K562 (cell line): ENCODE measurements around the gene EIF5B. TPM values are rescaled to one million over a fixed set of nuclear protein-coding genes. Genes with fewer than 3 reads are reported as not detected.

Experiments used
- ATAC-seq: fragments of 200-7000 bp; cut with Tn5 transposase; 3 replicates; pipeline ENCODE4 v1.9.1; 2020; ENCODE audit warnings: moderate library complexity
- BruUV-seq: library from RNA; stranded (reverse); fragments of 400-500 nt; replicated peaks from 2 replicates; lab custom pipeline; 2021; lab: Mats Ljungman, UMichigan
- CTCF ChIA-PET: fragments of 300-600 bp; formaldehyde crosslinking; extraction: SDS; loops from one replicate; lab custom pipeline; 2021; ENCODE audit warnings: low intra/inter-chr PET ratio; lab: Yijun Ruan, JAX
- POLR2A ChIA-PET: fragments of 300-600, 350-650 bp; sonication (Branson Sonifier 250); formaldehyde crosslinking; extraction: SDS; loops from one replicate; lab custom pipeline; 2021; ENCODE audit warnings: antibody characterized with exemption, inconsistent platforms; lab: Yijun Ruan, JAX
- DNase-seq, 4 experiments: peaks; one replicate each; pipeline versions ENCODE4 v3.0.0 to v3.0.0-alpha.2; 2011 to 2018; ENCODE audit warnings: low spot score in 3 of 4, mixed read lengths in 3 of 4; ENCODE audit errors: extremely low read depth in 1 of 4
- FAIRE-seq: peaks from 2 replicates; lab custom pipeline; 2011; peaks lifted over from hg19 to GRCh38; lab: Jason Lieb, UNC
- H2AFZ ChIP-seq: 2 replicates; pipeline ENCODE4 v1.6.0; 2011; ENCODE audit warnings: low read depth, low read length, control low read depth, inconsistent platforms
- H3K27ac ChIP-seq: fragments of 200-600 bp; 3 replicates; pipeline ENCODE4 v1.8.0; 2011; ENCODE audit warnings: low read depth, mild to moderate bottlenecking, control low read depth, inconsistent platforms, low read length, moderate library complexity, mixed read lengths; ENCODE audit errors: extremely low read depth
- H3K27me3 ChIP-seq, 2 experiments: fragments of 300-600 bp in 1 of 2; 2 replicates in 1 of 2; 3 replicates in 1 of 2; pipeline versions ENCODE4 v1.6.0 to v1.8.0; 2011; ENCODE audit warnings: inconsistent platforms in 2 of 2, low read length in 2 of 2, mild to moderate bottlenecking in 1 of 2, mixed read lengths in 1 of 2, moderate library complexity in 1 of 2; ENCODE audit not compliant: control insufficient read depth in 2 of 2, insufficient read depth in 2 of 2
- H3K36me3 ChIP-seq: fragments of 300-600 bp; 3 replicates; pipeline ENCODE4 v1.8.0; 2011; ENCODE audit warnings: mild to moderate bottlenecking, low read length, inconsistent platforms; ENCODE audit not compliant: control insufficient read depth, insufficient read depth
- H3K4me1 ChIP-seq, 2 experiments: fragments of 200-600 bp in 1 of 2; replicated peaks in 1 of 2; 2 replicates in 1 of 2; 3 replicates in 1 of 2; pipeline versions ENCODE4 v1.5.1 to v1.8.0; 2011; ENCODE audit warnings: inconsistent platforms in 2 of 2, low read length in 2 of 2, mild to moderate bottlenecking in 1 of 2, mixed read lengths in 1 of 2, moderate library complexity in 1 of 2; ENCODE audit not compliant: control insufficient read depth in 2 of 2, insufficient read depth in 2 of 2
- H3K4me2 ChIP-seq: 2 replicates; pipeline ENCODE4 v1.6.1; 2011; ENCODE audit warnings: low read length, control low read depth, inconsistent platforms, mixed read lengths; ENCODE audit not compliant: insufficient read depth
- H3K4me3 ChIP-seq: fragments of 200-600 bp; sonication (generic), shearing (Covaris generic); 2 replicates; pipeline ENCODE4 v1.5.1; 2016; ENCODE audit warnings: control low read depth, inconsistent platforms
- H3K79me2 ChIP-seq: fragments of 200-600 bp; 3 replicates; pipeline ENCODE4 v1.8.0; 2011; ENCODE audit warnings: low read length, inconsistent platforms; ENCODE audit not compliant: control insufficient read depth, insufficient read depth
- H3K9ac ChIP-seq, 2 experiments: 2 replicates each; pipeline versions ENCODE4 v1.6.0 to v1.6.1; 2011; ENCODE audit warnings: low read depth in 2 of 2, low read length in 2 of 2, control low read depth in 1 of 2, inconsistent platforms in 1 of 2, mild to moderate bottlenecking in 1 of 2, mixed read lengths in 1 of 2; ENCODE audit not compliant: insufficient read depth in 1 of 2
- H3K9me1 ChIP-seq: one replicate; pipeline ENCODE4 v1.6.0; 2011; ENCODE audit warnings: inconsistent platforms, mild to moderate bottlenecking, low read length, moderate library complexity; ENCODE audit not compliant: control insufficient read depth, insufficient read depth
- H3K9me3 ChIP-seq: replicated peaks from 2 replicates; pipeline ENCODE4 v1.5.1; 2011; ENCODE audit warnings: low read depth, low read length, inconsistent platforms; ENCODE audit not compliant: control insufficient read depth, insufficient read depth
- H4K20me1 ChIP-seq: replicated peaks from 2 replicates; pipeline ENCODE4 v1.6.1; 2011; ENCODE audit warnings: low read length, inconsistent platforms, mixed read lengths; ENCODE audit not compliant: control insufficient read depth, insufficient read depth
- ARID1B ChIP-seq: fragments of 450-650 bp; IDR thresholded peaks from 2 replicates; pipeline ENCODE4 v1.6.1; 2016; ENCODE audit warnings: antibody characterized with exemption, mild to moderate bottlenecking, inconsistent platforms
- BCOR ChIP-seq: fragments of 450-650 bp; IDR thresholded peaks from 2 replicates; pipeline ENCODE4 v1.6.1; 2016
- CSDE1 ChIP-seq, 2 experiments: fragments of 450-650 bp; IDR thresholded peaks; 2 replicates each; pipeline ENCODE4 v1.6.1; 2016; ENCODE audit warnings: mild to moderate bottlenecking in 1 of 2
- DNMT1 ChIP-seq: fragments of 450-650 bp; IDR thresholded peaks from 2 replicates; pipeline ENCODE4 v1.6.1; 2016; ENCODE audit warnings: antibody characterized with exemption, mild to moderate bottlenecking
- FOXP1 ChIP-seq: sonication (generic); formaldehyde crosslinking; IDR thresholded peaks from 2 replicates; pipeline ENCODE4 v1.8.0; 2022; ENCODE audit warnings: mild to moderate bottlenecking, missing genetic modification reagents
- ILK ChIP-seq: fragments of 450-650 bp; IDR thresholded peaks from 2 replicates; pipeline ENCODE4 v1.6.1; 2016; ENCODE audit warnings: missing genetic modification characterization, low read depth, mild to moderate bottlenecking, missing compliant biosample characterization, moderate library complexity, borderline replicate concordance
- MBD2 ChIP-seq: sonication (generic); IDR thresholded peaks from 2 replicates; pipeline ENCODE4 v1.6.1; 2016; ENCODE audit warnings: low read depth, borderline replicate concordance
- MYNN ChIP-seq, 2 experiments: sonication (generic); formaldehyde crosslinking in 1 of 2; IDR thresholded peaks; 2 replicates each; pipeline versions ENCODE4 v1.5.0 to v1.6.1; 2016 to 2020; ENCODE audit warnings: antibody characterized with exemption in 1 of 2, missing genetic modification reagents in 1 of 2
- NCOA2 ChIP-seq, 2 experiments: fragments of 450-650 bp; IDR thresholded peaks; 2 replicates each; pipeline ENCODE4 v1.6.1; 2018; ENCODE audit warnings: mild to moderate bottlenecking in 2 of 2, moderate library complexity in 1 of 2; ENCODE audit not compliant: partially characterized antibody in 2 of 2
- NFE2 ChIP-seq: IDR thresholded peaks from 2 replicates; pipeline ENCODE4 v1.6.1; 2014; ENCODE audit warnings: antibody characterized with exemption, low read depth
- RBM17 ChIP-seq: fragments of 200-400 bp; formaldehyde crosslinking; IDR thresholded peaks from 2 replicates; pipeline ENCODE4 v1.6.1; 2017; ENCODE audit warnings: low read depth, mild to moderate bottlenecking, low read length, borderline replicate concordance
- RBM22 ChIP-seq: fragments of 200-400 bp; formaldehyde crosslinking; IDR thresholded peaks from 2 replicates; pipeline ENCODE4 v1.6.1; 2018; ENCODE audit warnings: low read length, low read depth; ENCODE audit not compliant: poor library complexity, severe bottlenecking
- THRB ChIP-seq: fragments of 450-650 bp; formaldehyde crosslinking; conservative IDR thresholded peaks from 2 replicates; pipeline ENCODE4 v1.4.0; 2022; ENCODE audit warnings: mild to moderate bottlenecking, missing genetic modification characterization
- WGBS: fragments of 100-300 bp; shearing (Covaris generic); methylation state at CpG from one replicate; pipeline ENCODE4 v1.1.6; 2016; ENCODE audit warnings: low coverage, mixed read lengths; ENCODE audit not compliant: insufficient coverage; ENCODE audit errors: missing lambda C conversion rate; 5-methylcytosine and 5-hydroxymethylcytosine counted together
- in situ Hi-C: fragments of 300-500 bp; cut with MboI; formaldehyde crosslinking; loops from 4 replicates; pipeline ENCODE4 v1.15.0; 2018; ENCODE audit warnings: inconsistent platforms, mixed read lengths
- intact Hi-C: fragments of 100-400 bp; cut with micrococcal nuclease; formaldehyde crosslinking; loops from 2 replicates; pipeline ENCODE4 v1.14.2; 2022
- polyA plus RNA-seq, 8 experiments: library from polyadenylated mRNA; depleted of rRNA in 4 of 8; stranded (reverse) in 5 of 8; unstranded in 3 of 8; fragments of >200 nt; fragmentation: Nextera tagmentation in 2 of 8; fragmentation: Illumina TruSeq in 1 of 8; extraction: Ambion mirVana in 2 of 8; extraction: Trizol in 1 of 8; gene quantifications; 2 replicates each; pipeline versions ENCODE4 v1.2.1 to v1.2.3, GENCODE V29; 2011 to 2014; ENCODE audit warnings: inconsistent platforms in 1 of 8, missing spikeins in 1 of 8
- total RNA-seq, 7 experiments: library from RNA; depleted of rRNA in 6 of 7; stranded (reverse); fragments of >200 nt in 6 of 7; fragmentation: Illumina TruSeq in 2 of 7; extraction: Trizol in 2 of 7; gene quantifications; 2 replicates each; pipeline versions ENCODE4 v1.2.1 to v1.2.3, GENCODE V29; 2011 to 2021; ENCODE audit warnings: low replicate concordance in 1 of 7

The EIF5B gene
- total and polyA plus RNA-seq, 9 of the 15 experiments (the other 6 are each of a cell fraction or from before 2014, with no cell fraction given): 26.5 to 143 (median 47.7) TPM

- H3K36me3 ChIP-seq: peaks cover 93% of the 10 kb centered on the region
- H3K9me1 ChIP-seq: no peaks in the 10 kb centered on the region
- TF ChIP-seq NFE2 (no peak), THRB (no peak), ILK (no peak), ARID1B (no peak)
- TF ChIP-seq, all 486 proteins: peak for 0
- no peaks in the 10 kb centered on the region for H4K20me1 ChIP-seq
- DNase-seq (no peak), ATAC-seq (no peak), FAIRE-seq (no peak)
- CTCF ChIA-PET: no interaction called here
- no peaks in the 10 kb centered on the region for H3K79me2 ChIP-seq
- no peak overlapping the region for H3K27ac ChIP-seq
- in situ Hi-C loops: no loop called here
- no peaks in the 10 kb centered on the region for H3K9me3 ChIP-seq
- H3K4me1 ChIP-seq: no peaks in the 10 kb centered on the region
- H3K4me3 ChIP-seq: no peak overlapping the region
- POLR2A ChIA-PET: interaction anchor here (1.0 to 1.3 kb wide), 3 partner anchors 14 to 37 kb away, joined by 3 to 4 read pairs (median 4); no protein-coding TSS in a partner anchor
- intact Hi-C loops: no loop called here
- 100% methylated on average over 1 of the region's 1 CpG for WGBS
- H3K27me3 ChIP-seq: no peaks in the 10 kb centered on the region
- H3K9ac ChIP-seq: no peak overlapping the region
- no TSS peak for BruUV-seq
- no peak overlapping the region for H3K4me2 ChIP-seq
- H2AFZ ChIP-seq: no peak overlapping the region
These were observed 82.8 kb downstream of the EIF5B start for GRCh38 chr2:99420031-99420430.

GRCh38 chr2:99420751-99421299, 83.6 kb downstream of the EIF5B start:
- ATAC-seq: no peak
- H3K4me1 ChIP-seq: no peaks in the 10 kb centered on the region
- FAIRE-seq: no peak
- H3K36me3 ChIP-seq: peaks cover 93% of the 10 kb centered on the region
- POLR2A ChIA-PET: interaction anchor here (0.7 to 1.5 kb wide), 5 partner anchors 11 to 146 kb away, joined by 3 to 5 read pairs (median 4); no protein-coding TSS in a partner anchor
- no peak overlapping the region for H3K27ac ChIP-seq
- H4K20me1 ChIP-seq: no peaks in the 10 kb centered on the region
- BruUV-seq: no TSS peak
- no peak overlapping the region for H2AFZ ChIP-seq
- intact Hi-C loops: no loop called here
- H3K9me3 ChIP-seq: no peaks in the 10 kb centered on the region
- no peaks in the 10 kb centered on the region for H3K79me2 ChIP-seq
- H3K9me1 ChIP-seq: no peaks in the 10 kb centered on the region
- H3K4me3 ChIP-seq: no peak overlapping the region
- CTCF ChIA-PET: no interaction called here
- H3K27me3 ChIP-seq: no peaks in the 10 kb centered on the region
- WGBS: 90% methylated on average over 5 of the region's 5 CpGs
- no peak overlapping the region for H3K9ac ChIP-seq
- TF ChIP-seq RBM22 (no peak), MYNN (IDR thresholded peaks at IDR 0.05) (no peak), MYNN (CRISPR knock-in tag; IDR thresholded peaks at IDR 0.05) (no peak), MBD2 (no peak), DNMT1 (no peak), RBM17 (no peak), CSDE1 (IDR thresholded peaks at IDR 0.05) (no peak), BCOR (no peak), NCOA2 (IDR thresholded peaks at IDR 0.05; ENCODE audit: partially characterized antibody in 2 of 2) (no peak), FOXP1 (CRISPR knock-in tag) (no peak)
- in situ Hi-C loops: no loop called here
- H3K4me2 ChIP-seq: no peak overlapping the region
- DNase-seq: no peak
